GM19239 (cell line): ENCODE data around the gene B4GALNT3.
A peak's percentile ranks its signal among the peaks of the same experiment; 100 is the strongest.

Source experiments
- DNase-seq: peaks from one replicate; pipeline ENCODE4 v3.0.0; 2011; ENCODE audit warnings: low spot score; ENCODE audit not compliant: insufficient read length
- FAIRE-seq: peaks from 2 replicates; lab custom pipeline; 2011; peaks lifted over from hg19 to GRCh38; lab: Jason Lieb, UNC

The B4GALNT3 gene

GRCh38 chr12:535396-535795 lies 75.7 kb downstream of the B4GALNT3 start:
- FAIRE-seq (no peak), DNase-seq (no peak)

GRCh38 chr12:536751-537245 lies 77.1 kb downstream of the B4GALNT3 start:
- no peak for DNase-seq
- FAIRE-seq: no peak

- FAIRE-seq (no peak), DNase-seq (no peak)
Observed at GRCh38 chr12:537772-538171, 78.0 kb downstream of the B4GALNT3 start.

GRCh38 chr12:538731-539539 lies 79.2 kb downstream of the B4GALNT3 start:
- FAIRE-seq (no peak), DNase-seq (no peak)

- no peak for FAIRE-seq
- no peak for DNase-seq
Observed at GRCh38 chr12:539540-540310, 80.0 kb downstream of the B4GALNT3 start.

GRCh38 chr12:541676-542324 lies 82.1 kb downstream of the B4GALNT3 start:
- no peak for FAIRE-seq
- DNase-seq: no peak

GRCh38 chr12:542395-543113 lies 82.8 kb downstream of the B4GALNT3 start:
- no peak for DNase-seq
- FAIRE-seq: no peak

GRCh38 chr12:543114-543451 lies 83.3 kb downstream of the B4GALNT3 start:
- no peak for FAIRE-seq
- no peak for DNase-seq

- FAIRE-seq (no peak), DNase-seq (no peak)
Observed at GRCh38 chr12:544142-544541, 84.4 kb downstream of the B4GALNT3 start.

GRCh38 chr12:544941-545635 lies 85.3 kb downstream of the B4GALNT3 start:
- no peak for FAIRE-seq
- no peak for DNase-seq

GRCh38 chr12:545835-546234 lies 86.1 kb downstream of the B4GALNT3 start:
- DNase-seq: no peak
- no peak for FAIRE-seq

- FAIRE-seq: no peak
- DNase-seq: no peak
Observed at GRCh38 chr12:546265-546919, 86.7 kb downstream of the B4GALNT3 start.

GRCh38 chr12:546920-547845 lies 87.4 kb downstream of the B4GALNT3 start:
- FAIRE-seq (peak; percentile 80), DNase-seq (peak; percentile 93)

GRCh38 chr12:547883-548470 lies 88.2 kb downstream of the B4GALNT3 start:
- no peak for FAIRE-seq
- DNase-seq: no peak

GRCh38 chr12:549476-550082 lies 89.8 kb downstream of the B4GALNT3 start:
- FAIRE-seq: no peak

GRCh38 chr12:550473-551260 lies 90.9 kb downstream of the B4GALNT3 start:
- DNase-seq (no peak), FAIRE-seq (no peak)

More at GRCh38 chr12:549476-550082, 89.8 kb downstream of the B4GALNT3 start:
- no peak for DNase-seq

GRCh38 chr12:552466-552865 lies 92.7 kb downstream of the B4GALNT3 start:
- FAIRE-seq (no peak), DNase-seq (no peak)
